Measurements from ENCODE around the gene PCNX4.
A peak's percentile ranks its signal among the peaks of the same experiment; 100 is the strongest.

Gene PCNX4

DNA sequence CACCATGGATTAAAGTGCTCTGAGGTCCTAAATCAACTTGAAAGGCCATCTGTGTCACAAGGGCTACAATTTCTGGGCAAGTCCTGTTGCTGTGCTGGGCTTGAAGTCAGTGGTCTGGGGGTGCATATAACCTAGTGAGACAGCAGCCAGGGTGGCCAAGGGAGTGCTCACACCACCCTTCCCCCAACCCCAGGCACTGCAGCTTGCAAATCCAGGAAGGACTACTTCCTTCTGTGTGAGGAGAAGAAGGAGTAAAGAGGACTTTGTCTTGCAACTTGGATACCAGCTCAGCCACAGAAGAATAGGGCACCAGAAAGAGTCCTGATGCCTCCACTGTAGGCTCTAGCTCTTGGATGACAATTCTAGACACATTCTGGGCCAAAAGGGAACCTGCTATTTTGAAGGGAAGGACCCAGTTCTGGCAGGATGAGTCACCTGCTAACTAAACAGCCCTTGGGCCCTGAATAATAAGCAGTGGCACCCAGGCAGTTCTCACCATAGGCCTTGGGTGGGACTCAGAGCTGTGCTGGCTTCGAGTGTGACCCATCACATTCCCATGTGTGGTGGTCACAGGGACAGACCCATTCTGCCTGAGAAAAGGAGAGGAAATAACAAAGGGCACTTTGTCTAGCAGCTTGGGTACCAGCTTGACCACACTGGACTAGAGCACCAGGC, 106.0 kb downstream of the PCNX4 start:
- TF ChIP-seq, protein P1, sequence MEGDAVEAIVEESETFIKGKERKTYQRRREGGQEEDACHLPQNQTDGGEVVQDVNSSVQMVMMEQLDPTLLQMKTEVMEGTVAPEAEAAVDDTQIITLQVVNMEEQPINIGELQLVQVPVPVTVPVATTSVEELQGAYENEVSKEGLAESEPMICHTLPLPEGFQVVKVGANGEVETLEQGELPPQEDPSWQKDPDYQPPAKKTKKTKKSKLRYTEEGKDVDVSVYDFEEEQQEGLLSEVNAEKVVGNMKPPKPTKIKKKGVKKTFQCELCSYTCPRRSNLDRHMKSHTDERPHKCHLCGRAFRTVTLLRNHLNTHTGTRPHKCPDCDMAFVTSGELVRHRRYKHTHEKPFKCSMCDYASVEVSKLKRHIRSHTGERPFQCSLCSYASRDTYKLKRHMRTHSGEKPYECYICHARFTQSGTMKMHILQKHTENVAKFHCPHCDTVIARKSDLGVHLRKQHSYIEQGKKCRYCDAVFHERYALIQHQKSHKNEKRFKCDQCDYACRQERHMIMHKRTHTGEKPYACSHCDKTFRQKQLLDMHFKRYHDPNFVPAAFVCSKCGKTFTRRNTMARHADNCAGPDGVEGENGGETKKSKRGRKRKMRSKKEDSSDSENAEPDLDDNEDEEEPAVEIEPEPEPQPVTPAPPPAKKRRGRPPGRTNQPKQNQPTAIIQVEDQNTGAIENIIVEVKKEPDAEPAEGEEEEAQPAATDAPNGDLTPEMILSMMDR (IDR thresholded peaks at IDR 0.05; ENCODE audit: low read length) = no peak
- TF ChIP-seq EZH2 (IDR thresholded peaks at IDR 0.05; ENCODE audit: borderline replicate concordance, low read length) = no peak
- Histone ChIP-seq H3K36me3 (ENCODE audit: insufficient read depth, low read length) (no peaks in the 10 kb centered on the region), H3F3A (ENCODE audit: insufficient read depth, low read length) (no peaks in the 10 kb centered on the region), H3K4me3 (ENCODE audit: low read depth, low read length, poor library complexity, severe bottlenecking) (no peak overlapping the region), H2AFZ (ENCODE audit: low read length) (peak overlapping the region; percentile 40), H3K9me2 (ENCODE audit: low read depth, low read length) (no peaks in the 10 kb centered on the region), H3K4me1 (ENCODE audit: insufficient read depth, low read length, severe bottlenecking) (peaks cover 33% of the 10 kb centered on the region), H4K20me1 (ENCODE audit: insufficient read depth, low read length) (no peaks in the 10 kb centered on the region), H3K9me3 (ENCODE audit: low read length) (peaks cover 9% of the 10 kb centered on the region), H3K27me3 (ENCODE audit: insufficient read depth, low read length) (no peaks in the 10 kb centered on the region), H3K79me2 (ENCODE audit: insufficient read depth, low read length) (no peaks in the 10 kb centered on the region), H3K4me2 (ENCODE audit: low read length) (no peak overlapping the region), H3K27ac (ENCODE audit: low read depth, low read length, poor library complexity, severe bottlenecking) (peak overlapping the region; percentile 63), H3K9ac (ENCODE audit: low read length) (peak overlapping the region; percentile 10; the same call in 1 of the 2 replicates)

DNA sequence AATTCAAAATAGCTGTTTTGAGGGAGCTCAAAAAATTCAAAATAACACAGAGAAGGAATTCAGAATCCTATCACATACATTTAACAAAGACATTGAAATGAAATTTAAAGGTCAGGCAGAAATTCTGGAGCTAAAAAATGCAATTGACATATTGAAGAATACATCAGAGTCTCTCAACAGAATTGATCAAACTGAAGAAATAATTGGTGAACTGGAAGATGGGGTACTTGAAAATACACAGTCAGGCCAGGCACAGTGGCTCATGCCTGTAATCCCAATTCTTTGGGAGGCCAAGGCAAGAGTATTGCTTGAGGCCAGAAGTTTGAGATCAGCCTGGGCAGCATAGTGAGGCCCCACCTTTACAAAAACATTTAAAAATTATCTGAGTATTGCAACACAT, 107.6 kb downstream of the PCNX4 start:
- Histone ChIP-seq H3K79me2 (ENCODE audit: insufficient read depth, low read length) (no peaks in the 10 kb centered on the region), H3F3A (ENCODE audit: insufficient read depth, low read length) (no peaks in the 10 kb centered on the region), H3K9ac (ENCODE audit: low read length) (no peak overlapping the region), H3K4me1 (ENCODE audit: insufficient read depth, low read length, severe bottlenecking) (peaks cover 48% of the 10 kb centered on the region), H4K20me1 (ENCODE audit: insufficient read depth, low read length) (no peaks in the 10 kb centered on the region), H3K9me2 (ENCODE audit: low read depth, low read length) (no peaks in the 10 kb centered on the region), H3K27ac (ENCODE audit: low read depth, low read length, poor library complexity, severe bottlenecking) (no peak overlapping the region), H3K9me3 (ENCODE audit: low read length) (peaks cover 9% of the 10 kb centered on the region), H3K36me3 (ENCODE audit: insufficient read depth, low read length) (no peaks in the 10 kb centered on the region), H3K4me2 (ENCODE audit: low read length) (no peak overlapping the region), H2AFZ (ENCODE audit: low read length) (no peak overlapping the region), H3K4me3 (ENCODE audit: low read depth, low read length, poor library complexity, severe bottlenecking) (no peak overlapping the region), H3K27me3 (ENCODE audit: insufficient read depth, low read length) (no peaks in the 10 kb centered on the region)
- no peak for TF ChIP-seq EZH2 (IDR thresholded peaks at IDR 0.05; ENCODE audit: borderline replicate concordance, low read length)
- TF ChIP-seq, protein P1 (IDR thresholded peaks at IDR 0.05; ENCODE audit: low read length) = no peak

DNA sequence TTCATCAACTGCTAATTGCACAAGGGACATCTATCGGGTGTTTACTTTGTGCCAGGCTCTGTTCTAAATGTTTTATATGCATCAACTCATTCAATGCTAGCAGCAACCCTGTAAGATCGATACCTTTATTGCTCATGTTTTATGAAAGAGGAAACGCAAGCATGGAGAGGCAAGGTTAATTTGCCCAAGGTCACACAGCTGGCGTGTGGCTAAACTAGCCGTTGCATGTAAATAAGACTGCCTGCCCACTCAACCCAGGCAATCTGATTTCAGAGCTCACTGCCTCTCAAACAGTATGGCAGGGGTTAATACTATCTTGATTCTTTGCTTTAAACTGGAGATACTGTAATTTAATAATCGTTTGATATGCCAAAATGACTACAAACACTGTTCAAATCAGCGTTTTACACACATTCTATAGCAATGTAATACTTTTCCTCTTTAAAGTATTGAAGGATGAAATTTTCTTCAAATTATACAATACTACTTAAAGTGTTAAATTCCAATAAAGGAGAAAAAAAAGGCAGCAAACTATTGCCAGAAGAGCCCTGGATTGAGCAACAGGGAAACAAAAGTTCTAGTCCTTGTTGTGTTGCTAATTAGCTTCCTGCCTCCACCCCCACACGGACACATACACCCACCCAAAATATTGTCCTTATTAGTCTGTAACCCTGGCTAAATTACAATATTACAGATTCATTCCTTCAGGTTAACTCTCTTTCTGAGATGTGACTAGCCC, 112.5 kb downstream of the PCNX4 start:
- no peaks in the 10 kb centered on the region for H3K36me3 ChIP-seq (ENCODE audit: insufficient read depth, low read length)
- peaks cover 3% of the 10 kb centered on the region for H3K9me3 ChIP-seq (ENCODE audit: low read length)
- H3K9ac ChIP-seq (ENCODE audit: low read length) = peak overlapping the region; percentile 74
- H3K4me2 ChIP-seq (ENCODE audit: low read length) = peak overlapping the region; percentile 65
- H2AFZ ChIP-seq (ENCODE audit: low read length) = no peak overlapping the region
- no peaks in the 10 kb centered on the region for H3K27me3 ChIP-seq (ENCODE audit: insufficient read depth, low read length)
- no peaks in the 10 kb centered on the region for H3K9me2 ChIP-seq (ENCODE audit: low read depth, low read length)
- H3K27ac ChIP-seq (ENCODE audit: low read depth, low read length, poor library complexity, severe bottlenecking) = peak overlapping the region; percentile 100
- no peaks in the 10 kb centered on the region for H3F3A ChIP-seq (ENCODE audit: insufficient read depth, low read length)
- peak overlapping the region; percentile 33 for H3K4me3 ChIP-seq (ENCODE audit: low read depth, low read length, poor library complexity, severe bottlenecking)
- H4K20me1 ChIP-seq (ENCODE audit: insufficient read depth, low read length) = no peaks in the 10 kb centered on the region
- no peaks in the 10 kb centered on the region for H3K79me2 ChIP-seq (ENCODE audit: insufficient read depth, low read length)
- peaks cover 36% of the 10 kb centered on the region for H3K4me1 ChIP-seq (ENCODE audit: insufficient read depth, low read length, severe bottlenecking)
- TF ChIP-seq, protein P1 (IDR thresholded peaks at IDR 0.05; ENCODE audit: low read length) = no peak
- no peak for TF ChIP-seq EZH2 (IDR thresholded peaks at IDR 0.05; ENCODE audit: borderline replicate concordance, low read length)

Data from OCI-LY1 (cell line).